Islet precursor cell (in vitro differentiated cells): ENCODE data around the gene NEURL1B.
"Not testable (repeated sequence)": the region's sequence is repeated elsewhere in the genome, so short reads cannot be mapped to it uniquely, and the experiment has no call there.

Source experiments
- DNase-seq: peaks from one replicate; pipeline ENCODE4 v3.0.0-alpha.2; 2018

The NEURL1B gene

GRCh38 chr5:172658961-172659501, 18.0 kb downstream of the NEURL1B start:
- DNase-seq = peak; percentile 51

- no peak for DNase-seq
Observed at GRCh38 chr5:172659570-172659908, 18.5 kb downstream of the NEURL1B start.

GRCh38 chr5:172659909-172660628, 19.0 kb downstream of the NEURL1B start:
- DNase-seq = peak; percentile 97

GRCh38 chr5:172660974-172661373, 19.9 kb downstream of the NEURL1B start:
- DNase-seq = no peak

GRCh38 chr5:172661526-172661925, 20.5 kb downstream of the NEURL1B start:
- DNase-seq = peak; percentile 51

GRCh38 chr5:172662596-172662995, 21.5 kb downstream of the NEURL1B start:
- no peak for DNase-seq

- no peak for DNase-seq
Observed at GRCh38 chr5:172664018-172664417, 23.0 kb downstream of the NEURL1B start.

- DNase-seq = no peak
Observed at GRCh38 chr5:172664681-172665541, 23.8 kb downstream of the NEURL1B start.

GRCh38 chr5:172666251-172666650, 25.2 kb downstream of the NEURL1B start:
- DNase-seq = peak; percentile 71

GRCh38 chr5:172667786-172668593, 26.9 kb downstream of the NEURL1B start:
- no peak for DNase-seq

- DNase-seq = no peak
Observed at GRCh38 chr5:172668594-172669071, 27.6 kb downstream of the NEURL1B start.

GRCh38 chr5:172669386-172670004, 28.4 kb downstream of the NEURL1B start:
- DNase-seq = no peak

- DNase-seq = peak; percentile 49
Observed at GRCh38 chr5:172670005-172670402, 28.9 kb downstream of the NEURL1B start.

- DNase-seq = no peak
Observed at GRCh38 chr5:172670444-172670843, 29.4 kb downstream of the NEURL1B start.

GRCh38 chr5:172671091-172671490, 30.0 kb downstream of the NEURL1B start:
- DNase-seq = no peak

GRCh38 chr5:172672681-172673080, 31.6 kb downstream of the NEURL1B start:
- no peak for DNase-seq

GRCh38 chr5:172674155-172674554, 33.1 kb downstream of the NEURL1B start:
- DNase-seq = no peak

- DNase-seq = no peak
Observed at GRCh38 chr5:172676914-172677475, 35.9 kb downstream of the NEURL1B start.

- not testable (repeated sequence) for DNase-seq
Observed at GRCh38 chr5:172678362-172678874, 37.4 kb downstream of the NEURL1B start.

- peak; percentile 76 for DNase-seq
Observed at GRCh38 chr5:172678902-172679301, 37.8 kb downstream of the NEURL1B start.

GRCh38 chr5:172679628-172680212, 38.7 kb downstream of the NEURL1B start:
- DNase-seq = peak; percentile 47
